ENCODE results near the gene PLB1.

PLB1 gene

DNA sequence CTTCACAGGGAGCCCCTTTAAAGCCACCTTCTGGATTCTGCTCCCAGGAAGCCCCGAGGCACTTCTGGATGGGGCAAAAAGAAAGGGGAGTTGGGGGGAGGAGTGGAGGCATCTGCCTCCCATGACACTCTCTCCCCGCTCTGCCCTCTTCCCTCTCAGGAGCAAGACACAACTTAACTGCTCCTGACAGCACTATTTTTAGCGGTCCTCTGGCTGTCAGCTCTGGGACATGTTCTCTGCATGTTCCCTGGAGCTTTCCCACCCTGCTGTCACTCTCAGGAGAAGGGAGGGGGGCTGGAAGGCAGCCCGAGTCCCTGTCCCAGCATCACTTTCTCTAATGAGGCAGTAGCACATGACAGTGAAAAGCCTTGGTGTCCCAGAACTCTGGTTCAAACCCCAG lies 32.3 kb downstream of the PLB1 start:
- no peak for TF ChIP-seq CTCF (IDR thresholded peaks at IDR 0.05; ENCODE audit: insufficient read depth, low read depth, low read length, missing control alignments)
- no peak for DNase-seq (ENCODE audit: low read depth)
- H3K4me3 ChIP-seq (ENCODE audit: low read depth, low read length): no peak overlapping the region

DNA sequence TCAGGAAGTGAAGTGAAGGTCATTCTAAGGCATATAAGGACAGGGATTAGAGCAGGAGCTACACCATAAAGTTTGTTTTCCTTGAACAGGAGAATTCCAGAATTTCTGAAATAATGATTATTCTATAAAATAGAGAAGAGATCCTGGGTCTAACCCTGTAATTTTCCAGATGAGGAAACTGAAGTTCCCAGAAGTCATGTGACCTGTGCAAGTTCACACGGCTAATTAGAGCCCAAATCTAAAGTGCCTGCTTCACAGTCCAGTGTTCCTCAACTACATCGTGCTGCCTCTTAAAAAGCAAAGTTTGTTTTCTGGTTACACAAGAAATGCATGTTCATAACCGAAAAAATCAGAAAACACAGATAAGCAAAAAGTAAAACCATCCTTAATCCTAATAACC lies 34.9 kb downstream of the PLB1 start:
- no peak for DNase-seq (ENCODE audit: low read depth)
- TF ChIP-seq CTCF (IDR thresholded peaks at IDR 0.05; ENCODE audit: insufficient read depth, low read depth, low read length, missing control alignments): no peak
- no peak overlapping the region for H3K4me3 ChIP-seq (ENCODE audit: low read depth, low read length)

DNA sequence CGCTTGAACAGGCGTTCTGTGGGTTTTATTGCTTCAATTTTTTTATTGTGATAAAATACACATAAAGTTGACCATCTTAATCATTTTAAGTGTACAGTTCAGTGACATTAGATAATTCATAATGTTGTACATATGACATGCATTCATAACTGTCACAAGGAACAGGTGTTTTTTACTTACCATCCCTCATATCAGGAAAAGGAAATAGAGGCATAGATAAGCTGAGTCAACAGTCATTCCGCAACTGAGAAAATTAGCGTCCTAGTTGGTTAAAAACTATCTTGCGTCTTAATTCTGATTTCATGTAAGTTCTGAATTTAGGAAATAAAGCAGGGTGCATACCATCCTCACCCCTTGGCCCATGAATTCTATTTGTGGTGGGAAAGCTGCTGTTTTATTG lies 36.5 kb downstream of the PLB1 start:
- TF ChIP-seq CTCF (IDR thresholded peaks at IDR 0.05; ENCODE audit: insufficient read depth, low read depth, low read length, missing control alignments): no peak
- DNase-seq (ENCODE audit: low read depth): peak; percentile 18
- H3K4me3 ChIP-seq (ENCODE audit: low read depth, low read length): no peak overlapping the region

DNA sequence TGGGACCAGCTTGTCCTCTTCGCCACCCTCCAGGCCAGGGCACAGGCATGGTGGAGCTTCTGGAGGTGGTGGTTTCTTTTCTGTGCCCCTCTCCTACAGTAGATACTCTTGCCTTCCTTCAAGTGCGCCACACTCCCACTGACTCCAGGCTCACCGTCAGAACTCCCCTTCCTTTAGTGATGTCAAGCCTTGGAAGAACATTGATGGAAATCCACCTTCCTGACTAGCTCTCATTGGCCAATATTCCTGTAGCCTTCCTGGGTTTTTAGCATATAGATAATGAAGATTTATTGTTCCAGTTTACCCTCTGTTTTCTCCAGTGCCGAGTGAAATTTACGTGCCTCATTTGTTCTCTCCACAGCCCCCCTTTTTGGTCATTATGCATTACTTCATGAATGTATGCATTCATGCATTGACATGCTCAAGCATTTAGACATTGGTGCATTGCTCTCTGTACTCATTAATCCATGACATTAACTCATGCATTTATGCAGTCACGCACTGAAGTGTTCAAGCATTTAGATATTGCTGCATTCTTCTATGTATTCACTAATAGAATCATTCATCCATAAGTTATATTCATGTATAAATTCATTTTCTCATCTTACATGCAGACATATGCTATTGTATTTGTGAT lies 37.3 kb downstream of the PLB1 start:
- no peak overlapping the region for H3K4me3 ChIP-seq (ENCODE audit: low read depth, low read length)
- no peak for DNase-seq (ENCODE audit: low read depth)
- no peak for TF ChIP-seq CTCF (IDR thresholded peaks at IDR 0.05; ENCODE audit: insufficient read depth, low read depth, low read length, missing control alignments)

GRCh38 chr2:28534817-28535216 lies 39.0 kb downstream of the PLB1 start:
- H3K4me3 ChIP-seq (ENCODE audit: low read depth, low read length): no peak overlapping the region
- DNase-seq (ENCODE audit: low read depth): no peak
- no peak for TF ChIP-seq CTCF (IDR thresholded peaks at IDR 0.05; ENCODE audit: insufficient read depth, low read depth, low read length, missing control alignments)

- DNase-seq (ENCODE audit: low read depth): no peak
- TF ChIP-seq CTCF (IDR thresholded peaks at IDR 0.05; ENCODE audit: insufficient read depth, low read depth, low read length, missing control alignments): no peak
- H3K4me3 ChIP-seq (ENCODE audit: low read depth, low read length): no peak overlapping the region
These were observed 42.3 kb downstream of the PLB1 start for GRCh38 chr2:28538134-28538533.

DNA sequence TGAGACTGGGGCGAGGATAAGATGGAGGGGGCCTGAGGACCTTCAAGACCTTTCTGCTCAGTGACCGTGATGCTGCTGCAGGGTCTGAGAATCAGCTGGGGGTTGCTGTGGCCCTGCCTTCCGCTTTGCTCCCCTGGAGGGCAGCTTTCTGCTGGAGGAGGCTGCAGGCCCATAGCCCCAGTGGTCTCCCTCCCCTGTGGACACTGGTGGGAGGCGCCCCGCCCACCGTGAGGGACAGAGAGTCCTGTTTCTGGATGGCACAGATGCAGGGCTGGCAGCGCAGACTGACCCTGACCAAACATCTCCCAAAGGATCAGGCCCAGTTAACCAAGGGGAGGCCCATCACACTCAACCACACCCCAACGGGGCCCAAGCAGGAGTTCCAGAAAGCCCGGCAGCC lies 42.8 kb downstream of the PLB1 start:
- no peak overlapping the region for H3K4me3 ChIP-seq (ENCODE audit: low read depth, low read length)
- DNase-seq (ENCODE audit: low read depth): no peak
- TF ChIP-seq CTCF (IDR thresholded peaks at IDR 0.05; ENCODE audit: insufficient read depth, low read depth, low read length, missing control alignments): no peak
